ENCODE results near the gene CCDC191.

GRCh38 chr3:114035896-114036295 lies 20.4 kb downstream of the CCDC191 start:
- TF ChIP-seq CTCF (IDR thresholded peaks at IDR 0.05) (no peak), POLR2A (IDR thresholded peaks at IDR 0.05) (no peak)

Data from uterus (tissue), 2 donors.